GM12878 (cell line): Measurements from ENCODE around the gene GTPBP1.

Experiments used
- CTCF ChIP-seq, 3 experiments: IDR thresholded peaks in 2 of 3; conservative IDR thresholded peaks in 1 of 3; 2 replicates each; pipeline ENCODE4 v1.5.1; 2011; ENCODE audit warnings: low read depth in 3 of 3, low read length in 3 of 3, mild to moderate bottlenecking in 3 of 3, control low read depth in 2 of 3, moderate library complexity in 2 of 3, inconsistent platforms in 1 of 3, mixed read lengths in 1 of 3; ENCODE audit not compliant: control insufficient read depth in 2 of 3, insufficient read depth in 1 of 3; ENCODE audit errors: extremely low read depth in 1 of 3
- POLR2AphosphoS5 ChIP-seq: IDR thresholded peaks from 2 replicates; pipeline ENCODE4 v1.6.1; 2011; ENCODE audit warnings: mild to moderate bottlenecking, low read length, inconsistent platforms
- SMARCA5 ChIP-seq: fragments of 450-650 bp; IDR thresholded peaks from 2 replicates; pipeline ENCODE4 v1.6.1; 2017; ENCODE audit warnings: mild to moderate bottlenecking

GRCh38 chr22:38713921-38714320 is 8.2 kb downstream of the GTPBP1 start:
- TF ChIP-seq POLR2AphosphoS5, result no peak
- no peak for TF ChIP-seq CTCF (IDR thresholded peaks at IDR 0.05 in 2 of 3, conservative IDR thresholded peaks at IDR 0.05 in 1 of 3; ENCODE audit: control insufficient read depth in 2 of 3, extremely low read depth in 1 of 3, insufficient read depth in 1 of 3, low read depth in 3 of 3, low read length in 3 of 3)
- TF ChIP-seq SMARCA5, result no peak
